Measurements from ENCODE around the gene ELN.
"Not testable (repeated sequence)": the region's sequence is repeated elsewhere in the genome, so short reads cannot be mapped to it uniquely, and the experiment has no call there.

Gene ELN

DNA sequence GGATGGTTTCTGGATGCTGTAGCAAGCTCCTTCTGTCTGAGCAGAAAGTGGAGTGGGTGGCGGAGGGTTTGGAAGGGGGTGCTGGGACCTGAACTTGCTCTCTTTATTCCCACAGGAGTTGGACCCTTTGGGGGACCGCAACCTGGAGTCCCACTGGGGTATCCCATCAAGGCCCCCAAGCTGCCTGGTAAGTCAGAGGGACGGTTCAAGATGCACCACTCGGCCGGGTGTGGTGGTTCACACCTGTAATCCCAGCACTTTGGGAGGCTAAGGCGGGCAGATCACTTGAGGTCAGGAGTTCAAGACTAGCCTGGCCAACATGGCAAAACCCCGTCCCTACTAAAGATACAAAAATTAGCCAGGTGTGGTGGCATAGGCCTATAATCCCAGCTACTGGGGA is 18.6 kb downstream of the ELN start:
- not testable (repeated sequence) for H3K27ac ChIP-seq (ENCODE audit: low read depth, low read length); H3K27me3 ChIP-seq (ENCODE audit: control insufficient read depth, insufficient read depth, low read length)

DNA sequence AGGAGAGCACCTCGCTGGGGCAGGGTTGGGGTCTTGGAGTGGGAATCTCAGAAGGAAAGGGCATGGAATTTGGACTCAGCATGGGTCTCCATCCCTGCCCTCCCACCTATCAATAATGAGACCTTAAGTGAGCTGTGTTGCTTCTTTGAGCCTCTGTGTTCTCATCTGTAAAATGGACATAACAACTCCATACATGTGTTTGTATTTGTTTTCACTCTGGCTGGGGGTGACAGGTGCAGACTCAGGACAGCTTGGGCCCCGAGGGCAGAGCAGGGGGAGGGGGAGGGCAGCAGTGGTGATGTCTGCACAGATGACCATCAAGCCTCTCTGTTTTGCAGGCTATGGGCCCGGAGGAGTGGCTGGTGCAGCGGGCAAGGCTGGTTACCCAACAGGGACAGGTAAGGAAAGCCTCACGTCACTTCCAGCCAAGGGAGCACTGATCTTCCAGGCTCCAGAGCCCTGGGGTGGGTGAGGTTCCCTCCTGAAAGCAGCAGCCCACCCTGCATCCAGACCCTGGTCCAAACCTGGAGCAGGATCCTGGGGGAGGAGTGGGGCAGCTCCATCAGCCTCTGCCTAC is 19.9 kb downstream of the ELN start:
- Histone ChIP-seq H3K4me1 (ENCODE audit: control insufficient read depth, insufficient read depth, low read length) (peaks cover 19% of the 10 kb centered on the region; the same call in 1 of the 2 replicates), H3K36me3 (ENCODE audit: control insufficient read depth, insufficient read depth, low read length) (no peaks in the 10 kb centered on the region), H3K9me3 (ENCODE audit: control insufficient read depth, insufficient read depth, low read length) (no peaks in the 10 kb centered on the region)

More for the DNA sequence above, 18.6 kb downstream of the ELN start:
- H3K9me3 ChIP-seq (ENCODE audit: control insufficient read depth, insufficient read depth, low read length); H3K4me3 ChIP-seq (ENCODE audit: low read depth, low read length); H3K9ac ChIP-seq (ENCODE audit: low read depth, low read length); H3K36me3 ChIP-seq (ENCODE audit: control insufficient read depth, insufficient read depth, low read length): not testable (repeated sequence)
- peaks cover 16% of the 10 kb centered on the region; the same call in 1 of the 2 replicates for H3K4me1 ChIP-seq (ENCODE audit: control insufficient read depth, insufficient read depth, low read length)

DNA sequence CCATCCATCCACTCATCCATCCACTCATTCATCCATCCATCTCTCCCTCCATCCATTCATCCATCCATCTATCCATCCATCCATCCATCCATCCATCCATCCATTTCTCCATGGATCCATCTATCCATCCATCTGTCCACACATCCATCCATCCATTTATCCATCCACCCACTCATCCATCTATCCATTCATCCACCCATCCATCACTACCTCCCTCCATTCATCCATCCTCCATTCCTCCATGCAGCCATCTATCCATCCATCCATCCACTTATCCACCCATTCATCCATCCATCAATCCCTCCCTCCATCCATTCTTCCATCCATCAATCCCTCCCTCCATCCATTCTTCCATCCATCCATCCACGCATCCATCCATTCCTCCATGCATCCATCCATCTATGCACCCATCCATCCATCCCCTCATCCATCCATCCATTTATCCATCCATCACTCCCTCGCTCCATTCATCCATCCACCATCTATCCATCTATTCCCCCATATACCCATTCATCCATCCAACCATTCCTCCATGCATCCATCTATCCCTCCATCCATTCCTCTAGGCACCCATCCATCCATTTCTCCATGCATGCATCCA is 21.1 kb downstream of the ELN start:
- H3K4me3 ChIP-seq (ENCODE audit: low read depth, low read length), result no peak overlapping the region
- no peaks in the 10 kb centered on the region for H3K27me3 ChIP-seq (ENCODE audit: control insufficient read depth, insufficient read depth, low read length)
- H3K36me3 ChIP-seq (ENCODE audit: control insufficient read depth, insufficient read depth, low read length), result no peaks in the 10 kb centered on the region
- no peak overlapping the region for H3K9ac ChIP-seq (ENCODE audit: low read depth, low read length)
- no peak overlapping the region for H3K27ac ChIP-seq (ENCODE audit: low read depth, low read length)
- no peaks in the 10 kb centered on the region for H3K9me3 ChIP-seq (ENCODE audit: control insufficient read depth, insufficient read depth, low read length)
- H3K4me1 ChIP-seq (ENCODE audit: control insufficient read depth, insufficient read depth, low read length), result peaks cover 8% of the 10 kb centered on the region; the same call in 1 of the 2 replicates

More for the DNA sequence above, 19.9 kb downstream of the ELN start:
- Histone ChIP-seq H3K27ac (ENCODE audit: low read depth, low read length) (no peak overlapping the region), H3K4me3 (ENCODE audit: low read depth, low read length) (no peak overlapping the region), H3K9ac (ENCODE audit: low read depth, low read length) (no peak overlapping the region), H3K27me3 (ENCODE audit: control insufficient read depth, insufficient read depth, low read length) (no peaks in the 10 kb centered on the region)

DNA sequence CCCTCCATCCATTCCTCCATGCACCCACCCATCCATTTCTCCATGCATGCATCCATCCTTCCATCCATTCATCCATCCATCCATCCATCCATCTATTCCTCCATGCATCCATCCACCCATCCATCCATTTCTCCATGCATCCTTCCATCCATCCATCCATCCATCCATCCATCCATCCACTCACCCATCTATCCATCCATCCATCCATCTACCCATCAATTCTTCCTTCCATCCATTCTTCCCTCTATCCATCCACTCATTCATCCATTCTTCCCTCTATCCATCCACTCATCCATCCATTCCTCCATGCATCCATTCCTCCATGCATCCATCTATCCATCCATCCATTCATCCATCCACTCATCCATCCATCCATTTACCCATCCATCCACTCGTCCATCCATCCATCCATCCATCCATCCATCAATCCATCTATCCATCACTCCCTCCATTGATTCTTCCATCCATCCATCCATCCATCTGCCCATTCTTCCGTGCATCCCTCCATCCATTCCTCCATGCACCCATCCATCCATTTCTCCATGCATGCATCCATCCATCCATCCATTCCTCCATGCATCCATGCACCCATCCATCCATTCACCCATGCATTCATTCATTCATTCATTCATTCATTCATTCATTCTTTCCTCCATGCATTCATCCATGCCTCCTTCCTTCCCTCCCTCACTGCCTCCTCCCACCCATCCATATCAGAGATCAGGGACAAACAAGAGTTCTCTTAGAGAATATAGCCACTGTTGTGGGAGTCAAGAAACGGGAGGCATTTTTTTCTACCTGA is 22.2 kb downstream of the ELN start:
- Histone ChIP-seq H3K27ac (ENCODE audit: low read depth, low read length) (no peak overlapping the region), H3K27me3 (ENCODE audit: control insufficient read depth, insufficient read depth, low read length) (no peaks in the 10 kb centered on the region), H3K9ac (ENCODE audit: low read depth, low read length) (no peak overlapping the region)

DNA sequence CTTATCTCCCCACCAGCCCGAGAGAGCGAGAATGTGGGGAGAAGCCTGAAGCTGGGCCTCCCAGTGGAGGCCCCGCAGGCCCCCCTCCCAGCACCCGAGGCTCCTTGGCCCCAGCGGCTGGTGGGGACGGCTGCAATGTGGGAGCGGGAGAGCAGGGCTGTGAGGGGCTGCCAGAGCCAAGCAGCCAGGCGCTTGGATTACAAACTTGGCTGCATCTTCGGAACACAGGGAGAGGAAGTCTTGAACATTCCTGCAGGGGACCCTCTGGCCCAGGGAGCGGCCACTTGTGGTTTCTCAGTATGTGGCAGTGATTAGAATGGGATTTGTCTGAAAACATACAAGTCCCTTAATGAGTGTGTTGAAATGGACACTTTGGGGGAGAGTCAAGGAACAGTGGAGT is 23.2 kb downstream of the ELN start:
- Histone ChIP-seq H3K27me3 (ENCODE audit: control insufficient read depth, insufficient read depth, low read length) (no peaks in the 10 kb centered on the region), H3K36me3 (ENCODE audit: control insufficient read depth, insufficient read depth, low read length) (no peaks in the 10 kb centered on the region), H3K9ac (ENCODE audit: low read depth, low read length) (no peak overlapping the region), H3K4me1 (ENCODE audit: control insufficient read depth, insufficient read depth, low read length) (peaks cover 8% of the 10 kb centered on the region; the same call in 1 of the 2 replicates), H3K27ac (ENCODE audit: low read depth, low read length) (no peak overlapping the region), H3K9me3 (ENCODE audit: control insufficient read depth, insufficient read depth, low read length) (no peaks in the 10 kb centered on the region), H3K4me3 (ENCODE audit: low read depth, low read length) (no peak overlapping the region)

More for the DNA sequence above, 22.2 kb downstream of the ELN start:
- Histone ChIP-seq H3K4me3 (ENCODE audit: low read depth, low read length) (no peak overlapping the region), H3K9me3 (ENCODE audit: control insufficient read depth, insufficient read depth, low read length) (no peaks in the 10 kb centered on the region), H3K36me3 (ENCODE audit: control insufficient read depth, insufficient read depth, low read length) (no peaks in the 10 kb centered on the region), H3K4me1 (ENCODE audit: control insufficient read depth, insufficient read depth, low read length) (peaks cover 8% of the 10 kb centered on the region; the same call in 1 of the 2 replicates)

DNA sequence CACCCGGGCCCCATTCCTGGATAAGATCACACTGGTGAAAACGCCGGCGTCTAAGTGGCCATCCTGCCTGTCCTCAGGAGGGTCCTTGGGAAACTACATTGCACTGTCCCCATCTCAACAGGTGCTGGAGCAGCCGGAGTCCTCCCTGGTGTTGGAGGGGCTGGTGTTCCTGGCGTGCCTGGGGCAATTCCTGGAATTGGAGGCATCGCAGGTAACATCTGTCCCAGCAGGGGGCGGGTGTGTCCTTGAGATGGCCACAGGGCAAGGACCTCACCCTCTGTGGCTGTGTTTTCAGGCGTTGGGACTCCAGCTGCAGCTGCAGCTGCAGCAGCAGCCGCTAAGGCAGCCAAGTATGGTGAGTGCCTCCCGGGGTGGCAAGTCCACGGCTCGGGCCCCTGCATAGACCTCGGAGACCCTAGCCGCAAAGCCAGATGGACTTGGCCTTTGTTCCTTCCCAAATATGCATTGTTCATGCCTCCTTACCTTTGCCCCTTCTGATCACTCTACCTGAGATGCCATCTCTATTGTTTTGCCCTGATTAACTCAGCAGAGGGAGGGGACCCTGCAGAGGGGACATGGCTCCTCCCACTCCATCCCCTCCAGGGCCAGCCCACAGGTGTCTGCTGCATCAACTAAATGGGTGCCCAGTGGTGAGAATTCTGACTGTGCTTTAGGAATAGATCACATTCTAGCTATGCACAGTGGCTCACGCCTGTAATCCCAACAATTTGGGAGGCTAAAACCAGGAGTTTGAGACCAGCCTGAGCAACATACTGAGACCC is 23.8 kb downstream of the ELN start:
- Histone ChIP-seq H3K4me1 (ENCODE audit: control insufficient read depth, insufficient read depth, low read length) (peaks cover 8% of the 10 kb centered on the region; the same call in 1 of the 2 replicates), H3K9me3 (ENCODE audit: control insufficient read depth, insufficient read depth, low read length) (no peaks in the 10 kb centered on the region), H3K27ac (ENCODE audit: low read depth, low read length) (no peak overlapping the region), H3K27me3 (ENCODE audit: control insufficient read depth, insufficient read depth, low read length) (no peaks in the 10 kb centered on the region), H3K9ac (ENCODE audit: low read depth, low read length) (no peak overlapping the region), H3K36me3 (ENCODE audit: control insufficient read depth, insufficient read depth, low read length) (no peaks in the 10 kb centered on the region), H3K4me3 (ENCODE audit: low read depth, low read length) (no peak overlapping the region)

DNA sequence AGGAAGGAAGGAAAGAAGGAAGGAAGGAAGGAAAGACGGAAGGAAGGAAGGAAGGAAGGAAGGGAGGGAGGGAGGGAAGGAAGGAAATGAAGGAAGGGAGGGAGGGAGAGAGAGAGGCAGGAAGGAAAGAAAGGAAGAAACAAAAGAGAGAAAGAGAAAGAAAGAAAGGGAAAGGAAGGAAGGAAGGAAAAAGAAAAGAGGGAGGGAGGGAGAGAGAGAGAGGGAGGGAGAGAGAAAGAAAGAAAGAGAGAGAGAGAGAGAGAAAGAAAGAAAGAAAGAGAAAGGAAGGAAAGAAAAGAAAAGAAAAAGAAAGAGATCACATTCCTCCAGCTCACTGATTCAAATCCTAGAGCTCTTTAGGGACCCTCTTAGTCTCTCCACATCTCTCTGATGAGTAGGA is 24.7 kb downstream of the ELN start:
- no peak overlapping the region for H3K27ac ChIP-seq (ENCODE audit: low read depth, low read length)
- H3K9me3 ChIP-seq (ENCODE audit: control insufficient read depth, insufficient read depth, low read length), result no peaks in the 10 kb centered on the region
- H3K9ac ChIP-seq (ENCODE audit: low read depth, low read length), result no peak overlapping the region
- no peak overlapping the region for H3K4me3 ChIP-seq (ENCODE audit: low read depth, low read length)
- no peaks in the 10 kb centered on the region for H3K27me3 ChIP-seq (ENCODE audit: control insufficient read depth, insufficient read depth, low read length)
- peaks cover 8% of the 10 kb centered on the region; the same call in 1 of the 2 replicates for H3K4me1 ChIP-seq (ENCODE audit: control insufficient read depth, insufficient read depth, low read length)
- no peaks in the 10 kb centered on the region for H3K36me3 ChIP-seq (ENCODE audit: control insufficient read depth, insufficient read depth, low read length)

DNA sequence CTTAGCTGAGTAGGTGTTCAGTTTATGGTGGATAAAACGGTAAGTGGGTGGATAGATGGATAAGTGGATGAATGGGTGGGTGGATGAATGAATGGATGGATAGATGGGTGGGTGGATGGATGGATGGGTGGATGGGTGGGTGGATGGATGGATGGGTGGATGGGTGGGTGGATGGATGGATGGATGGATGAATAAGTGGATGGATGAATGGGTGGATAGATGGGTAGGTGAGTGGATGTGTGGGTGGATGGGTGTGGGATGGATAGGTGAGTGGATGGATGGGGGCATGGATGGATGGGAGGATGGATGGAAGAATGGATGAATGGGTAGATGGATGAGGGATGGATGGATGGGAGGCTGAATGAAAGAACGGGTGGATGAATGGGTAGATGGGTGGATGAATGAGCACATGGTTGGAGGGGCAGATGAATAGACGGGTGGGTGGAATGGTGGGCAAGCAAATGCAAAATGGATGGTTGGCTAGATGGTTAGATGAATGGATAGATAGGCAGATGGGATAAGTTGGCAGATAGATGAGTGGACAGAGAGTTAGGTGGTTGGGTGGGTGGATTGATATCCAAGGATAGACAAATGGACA is 25.7 kb downstream of the ELN start:
- Histone ChIP-seq H3K9ac (ENCODE audit: low read depth, low read length) (no peak overlapping the region), H3K36me3 (ENCODE audit: control insufficient read depth, insufficient read depth, low read length) (no peaks in the 10 kb centered on the region), H3K27me3 (ENCODE audit: control insufficient read depth, insufficient read depth, low read length) (no peaks in the 10 kb centered on the region), H3K4me1 (ENCODE audit: control insufficient read depth, insufficient read depth, low read length) (peaks cover 8% of the 10 kb centered on the region; the same call in 1 of the 2 replicates), H3K4me3 (ENCODE audit: low read depth, low read length) (no peak overlapping the region), H3K9me3 (ENCODE audit: control insufficient read depth, insufficient read depth, low read length) (no peaks in the 10 kb centered on the region), H3K27ac (ENCODE audit: low read depth, low read length) (no peak overlapping the region)

DNA sequence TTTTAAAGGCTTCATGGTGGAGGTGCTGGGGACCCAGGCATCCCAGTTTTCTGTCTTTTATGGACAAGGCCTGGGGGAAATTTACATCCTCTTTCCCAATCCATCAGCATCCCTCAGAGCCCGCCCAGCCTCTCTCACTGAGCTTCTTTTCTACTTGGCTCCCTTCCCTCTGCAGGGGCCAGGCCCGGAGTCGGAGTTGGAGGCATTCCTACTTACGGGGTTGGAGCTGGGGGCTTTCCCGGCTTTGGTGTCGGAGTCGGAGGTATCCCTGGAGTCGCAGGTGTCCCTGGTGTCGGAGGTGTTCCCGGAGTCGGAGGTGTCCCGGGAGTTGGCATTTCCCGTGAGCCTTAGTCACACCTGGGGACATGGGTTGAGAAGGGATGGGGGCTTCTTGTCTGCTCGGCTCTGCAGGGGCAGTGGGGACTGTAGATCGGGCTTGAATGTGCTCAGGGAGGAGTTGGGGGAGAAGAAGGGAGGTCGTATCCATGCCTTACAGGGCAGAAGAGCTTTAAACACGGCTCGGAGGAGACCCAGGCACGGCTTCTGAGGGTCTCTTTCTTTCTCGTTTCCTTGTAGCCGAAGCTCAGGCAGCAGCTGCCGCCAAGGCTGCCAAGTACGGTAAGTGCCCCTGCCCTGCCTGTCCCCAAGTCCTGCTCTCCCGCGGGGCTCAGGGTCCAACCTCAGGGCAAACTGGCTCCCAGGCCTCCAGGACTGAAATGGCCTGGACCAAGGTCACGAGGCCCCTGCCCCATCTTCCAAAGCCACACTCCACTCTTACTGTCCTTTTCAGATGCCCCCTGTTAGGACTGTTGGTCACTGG is 28.3 kb downstream of the ELN start:
- H3K9me3 ChIP-seq (ENCODE audit: control insufficient read depth, insufficient read depth, low read length), result no peaks in the 10 kb centered on the region
- no peak overlapping the region for H3K4me3 ChIP-seq (ENCODE audit: low read depth, low read length)
- H3K36me3 ChIP-seq (ENCODE audit: control insufficient read depth, insufficient read depth, low read length), result no peaks in the 10 kb centered on the region
- H3K27me3 ChIP-seq (ENCODE audit: control insufficient read depth, insufficient read depth, low read length), result no peaks in the 10 kb centered on the region
- no peak overlapping the region for H3K9ac ChIP-seq (ENCODE audit: low read depth, low read length)
- peaks cover 7% of the 10 kb centered on the region; the same call in 1 of the 2 replicates for H3K4me1 ChIP-seq (ENCODE audit: control insufficient read depth, insufficient read depth, low read length)
- H3K27ac ChIP-seq (ENCODE audit: low read depth, low read length), result no peak overlapping the region
